Measurements from ENCODE around the gene HCN4.

The HCN4 gene

DNA sequence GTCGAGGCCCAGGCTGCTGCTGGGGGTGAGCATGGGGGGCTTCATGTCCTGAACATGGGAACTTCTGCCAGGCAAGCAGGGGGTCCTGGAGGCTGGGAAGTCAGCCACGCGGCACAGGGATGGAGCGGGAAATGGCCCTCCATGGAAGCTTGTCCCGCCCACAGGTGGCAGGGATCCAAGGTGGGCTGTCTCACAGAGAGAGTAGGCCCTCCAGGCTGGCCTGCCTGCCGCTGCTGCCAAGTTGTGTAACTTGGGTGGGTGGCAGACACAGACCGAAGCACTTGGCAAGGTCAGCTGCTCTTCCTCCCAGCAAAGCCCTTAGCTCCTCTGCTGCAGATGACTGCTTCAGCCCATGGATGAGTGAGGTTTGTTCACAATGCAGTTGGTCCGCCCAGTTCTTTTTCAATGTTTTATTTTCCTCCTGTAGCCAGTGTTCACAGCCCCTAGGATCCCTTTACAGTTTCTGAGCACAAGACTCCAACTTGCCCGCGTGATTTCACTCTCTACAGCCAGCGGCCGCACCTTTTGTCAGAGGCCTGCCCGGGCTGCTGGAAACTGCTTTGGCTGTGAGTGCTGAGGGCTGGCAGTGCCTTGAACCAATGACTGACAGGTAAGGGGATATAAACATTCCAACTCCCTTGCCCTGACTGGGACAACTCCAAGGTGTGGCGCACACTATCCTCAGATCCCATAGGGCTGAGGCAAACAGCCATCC lies 26.7 kb downstream of the HCN4 start:
- DNase-seq = no peak

DNA sequence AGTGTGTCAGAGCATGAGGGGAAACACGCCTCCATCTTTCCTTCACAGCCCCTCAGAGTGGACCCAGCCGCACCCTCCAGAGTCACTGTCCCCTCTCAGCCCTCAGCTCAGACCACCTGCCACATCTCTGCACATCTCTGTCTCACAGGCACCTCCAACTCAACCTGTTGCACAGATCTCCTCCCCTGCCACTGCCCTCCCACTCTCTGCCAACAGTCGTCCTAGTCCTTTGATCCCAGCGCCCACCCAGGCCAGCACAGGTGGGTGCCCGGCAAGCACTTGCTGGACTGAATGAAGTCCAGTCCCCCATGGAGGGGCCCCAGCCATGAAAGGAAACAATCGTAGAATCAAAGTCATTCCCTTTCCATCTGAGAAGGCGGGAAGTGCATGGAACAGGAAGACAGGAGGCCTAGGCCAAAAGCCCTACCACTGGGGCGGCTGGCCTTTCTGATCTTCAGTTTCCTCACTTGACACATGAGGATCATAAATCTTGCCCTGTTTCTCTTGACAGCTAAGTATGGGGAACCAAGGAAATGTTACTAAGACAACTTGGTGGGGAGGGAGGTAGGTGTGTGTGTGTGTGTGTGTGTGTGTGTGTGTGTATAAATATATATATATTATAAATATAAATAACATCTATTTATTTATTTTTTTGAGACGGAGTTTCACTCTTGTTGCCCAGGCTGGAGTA lies 28.1 kb downstream of the HCN4 start:
- no peak for DNase-seq

DNA sequence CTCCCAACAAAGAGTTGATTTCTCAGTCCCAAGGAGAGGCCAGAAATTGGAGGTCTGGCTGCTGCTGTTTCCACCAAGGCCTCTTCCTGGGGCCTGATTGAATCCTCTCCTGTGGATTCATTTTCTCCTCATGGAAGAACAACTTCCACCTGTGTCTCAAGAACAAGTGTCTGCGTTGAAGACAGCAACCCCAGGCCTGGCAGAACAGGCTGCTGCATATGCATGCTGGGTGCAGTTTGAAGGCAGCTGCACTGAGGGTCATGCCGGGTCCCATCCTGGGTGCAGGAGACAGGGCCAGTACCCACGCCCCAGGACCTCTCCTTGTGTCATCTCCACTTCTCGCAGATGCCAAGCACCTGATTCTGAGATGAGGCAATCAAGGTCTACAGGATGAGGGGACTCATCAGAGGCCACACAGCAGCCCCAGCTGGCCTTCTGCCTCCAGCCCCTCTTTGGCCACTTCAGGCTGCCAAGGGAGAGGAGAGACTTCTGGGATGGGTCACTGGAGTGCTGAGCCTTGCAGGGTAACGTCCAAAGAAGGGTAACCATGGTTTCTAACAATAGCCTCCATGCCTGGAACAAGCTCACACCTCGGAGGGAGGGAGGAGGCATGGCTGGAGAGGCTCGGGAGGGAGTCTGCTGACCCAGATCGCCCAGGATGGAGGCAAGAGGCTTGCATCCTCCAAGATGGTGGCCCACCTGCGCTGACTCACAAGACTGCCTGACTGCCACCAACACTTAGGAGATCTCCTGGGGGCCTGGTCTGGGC lies 30.0 kb downstream of the HCN4 start:
- DNase-seq = no peak

DNA sequence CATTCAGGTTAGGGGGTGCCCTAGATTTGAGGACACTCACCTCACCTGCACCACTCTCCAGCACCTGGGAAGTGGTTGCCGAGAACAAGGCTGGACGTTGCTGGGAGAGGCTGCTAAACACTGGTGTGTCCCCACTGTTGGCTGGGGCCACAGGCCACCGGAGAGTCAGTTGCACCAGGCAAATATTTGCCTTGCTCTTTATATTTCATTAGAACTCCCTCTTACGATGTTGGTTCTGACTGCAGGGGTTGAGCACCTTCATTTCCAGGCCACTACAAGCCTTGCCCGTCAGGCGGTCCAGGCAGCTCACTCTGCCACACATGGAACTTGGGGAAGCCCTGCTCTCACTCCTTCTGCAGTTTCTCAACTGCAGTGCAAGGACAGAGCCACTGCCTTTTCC lies 30.7 kb downstream of the HCN4 start:
- DNase-seq = no peak

DNA sequence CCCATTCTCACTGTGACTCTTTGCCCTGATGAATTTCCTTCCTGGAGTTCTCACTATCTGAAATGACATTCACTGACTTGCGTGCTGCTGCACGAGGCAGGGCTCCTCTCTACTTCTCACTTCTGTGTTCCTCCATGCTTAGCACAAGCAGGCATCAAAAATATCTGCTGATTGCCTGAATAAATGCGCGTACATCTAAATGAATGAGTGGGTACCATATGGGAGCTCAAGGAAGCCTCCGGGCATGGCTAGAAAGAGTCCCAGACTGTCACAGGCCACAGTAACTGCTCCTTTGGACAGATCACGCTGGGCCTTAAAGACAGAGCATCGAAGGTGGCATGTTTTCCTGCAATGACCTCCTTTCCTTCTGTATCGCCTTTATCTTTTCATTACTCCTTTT lies 31.6 kb downstream of the HCN4 start:
- no peak for DNase-seq

DNA sequence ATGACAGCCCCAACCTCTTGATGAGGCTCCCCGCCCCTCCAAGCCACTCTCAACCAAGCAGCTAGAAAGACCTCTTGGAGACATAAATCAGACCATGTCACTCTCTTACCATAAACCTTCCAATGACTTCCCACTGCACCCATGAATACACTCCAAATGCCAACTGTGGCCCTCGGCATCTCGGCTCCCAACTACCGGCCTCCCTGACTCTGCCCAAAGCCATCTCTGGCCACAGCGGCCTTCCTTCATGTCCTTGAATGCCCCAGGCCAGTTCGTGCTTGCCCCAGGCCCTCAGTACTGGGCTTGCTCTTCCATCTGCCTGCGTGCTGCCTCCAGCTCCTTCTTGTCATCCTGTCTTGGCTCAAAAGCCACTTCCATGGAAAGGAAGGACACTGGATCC lies 32.0 kb downstream of the HCN4 start:
- DNase-seq = no peak

DNA sequence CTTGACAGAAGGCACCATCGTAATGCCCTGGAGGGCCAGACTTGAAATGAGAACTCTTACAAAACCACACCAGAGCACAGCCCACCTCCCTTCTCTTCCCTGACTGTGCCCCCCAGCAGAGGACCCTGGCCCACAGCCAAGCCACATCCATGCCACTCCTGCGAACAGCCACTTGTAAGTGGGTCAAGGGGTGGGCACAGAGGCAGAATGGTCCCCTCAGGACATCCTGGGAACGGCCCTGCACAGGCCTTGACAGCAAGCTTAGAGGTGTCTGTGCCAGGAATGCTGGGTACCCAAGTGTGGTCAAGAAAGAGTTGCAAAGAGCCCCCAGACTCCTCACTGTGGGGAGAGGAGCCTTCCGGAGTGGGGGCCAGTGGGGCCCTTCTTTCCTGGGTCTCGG lies 33.3 kb downstream of the HCN4 start:
- DNase-seq = no peak

DNA sequence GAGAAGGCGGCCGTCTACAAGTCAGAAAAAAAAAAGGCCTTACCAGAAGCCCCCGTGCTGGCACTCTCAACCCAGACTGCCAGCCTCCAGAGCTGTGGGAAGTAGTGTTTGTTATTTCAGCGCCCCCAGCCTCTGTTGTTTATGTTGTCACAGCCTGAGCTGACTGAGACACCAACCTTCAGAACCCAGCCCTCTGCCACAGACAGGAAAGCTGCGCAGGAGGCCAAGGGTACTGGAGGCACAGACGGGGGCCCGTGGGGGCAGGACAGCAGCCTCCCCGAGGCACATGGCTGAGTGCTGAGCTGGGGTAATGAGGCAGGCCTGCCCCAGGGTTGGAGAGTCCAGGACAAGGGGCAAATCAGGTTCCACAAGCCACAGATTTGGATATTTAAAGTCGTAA lies 33.7 kb downstream of the HCN4 start:
- DNase-seq = no peak

DNA sequence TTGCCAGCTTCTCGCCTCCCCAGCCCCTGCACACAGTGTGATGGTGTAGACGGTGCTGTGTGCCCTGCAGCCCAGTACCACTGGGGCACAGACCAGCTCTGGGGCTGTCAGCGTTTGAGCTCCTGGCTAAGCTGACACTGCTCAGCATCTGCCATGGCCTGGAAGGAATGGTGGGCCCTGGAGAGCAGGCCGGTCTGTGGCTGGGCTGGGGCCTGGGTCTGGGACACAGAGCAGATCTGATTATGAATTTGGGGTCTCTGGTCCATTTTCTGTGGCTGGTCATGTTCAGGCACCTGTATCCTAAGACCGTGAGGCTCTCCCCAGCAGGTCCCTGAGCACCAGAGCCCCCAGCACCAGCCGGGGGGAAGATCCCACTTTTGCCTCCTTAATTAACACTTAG lies 34.7 kb downstream of the HCN4 start:
- no peak for DNase-seq

DNA sequence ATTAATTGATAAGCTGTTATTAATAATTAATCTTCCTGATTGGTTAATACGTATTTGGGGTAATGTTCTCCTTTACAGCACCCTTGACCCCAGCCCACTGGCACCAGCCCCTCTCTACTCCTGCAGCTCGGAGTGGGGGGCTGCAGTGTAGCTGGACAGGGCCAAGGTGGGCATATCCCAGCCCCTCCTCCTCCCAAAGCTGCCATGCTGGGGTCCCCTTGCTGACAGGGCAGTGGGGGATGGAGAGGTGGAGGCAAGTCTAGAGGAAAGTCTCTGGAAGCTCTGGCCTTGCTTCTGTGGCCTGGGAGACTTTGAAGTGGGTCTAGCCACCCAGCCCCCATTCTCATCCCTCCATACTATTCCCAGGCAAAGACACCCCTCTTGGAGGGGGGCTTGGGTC lies 35.8 kb downstream of the HCN4 start:
- DNase-seq = no peak

DNA sequence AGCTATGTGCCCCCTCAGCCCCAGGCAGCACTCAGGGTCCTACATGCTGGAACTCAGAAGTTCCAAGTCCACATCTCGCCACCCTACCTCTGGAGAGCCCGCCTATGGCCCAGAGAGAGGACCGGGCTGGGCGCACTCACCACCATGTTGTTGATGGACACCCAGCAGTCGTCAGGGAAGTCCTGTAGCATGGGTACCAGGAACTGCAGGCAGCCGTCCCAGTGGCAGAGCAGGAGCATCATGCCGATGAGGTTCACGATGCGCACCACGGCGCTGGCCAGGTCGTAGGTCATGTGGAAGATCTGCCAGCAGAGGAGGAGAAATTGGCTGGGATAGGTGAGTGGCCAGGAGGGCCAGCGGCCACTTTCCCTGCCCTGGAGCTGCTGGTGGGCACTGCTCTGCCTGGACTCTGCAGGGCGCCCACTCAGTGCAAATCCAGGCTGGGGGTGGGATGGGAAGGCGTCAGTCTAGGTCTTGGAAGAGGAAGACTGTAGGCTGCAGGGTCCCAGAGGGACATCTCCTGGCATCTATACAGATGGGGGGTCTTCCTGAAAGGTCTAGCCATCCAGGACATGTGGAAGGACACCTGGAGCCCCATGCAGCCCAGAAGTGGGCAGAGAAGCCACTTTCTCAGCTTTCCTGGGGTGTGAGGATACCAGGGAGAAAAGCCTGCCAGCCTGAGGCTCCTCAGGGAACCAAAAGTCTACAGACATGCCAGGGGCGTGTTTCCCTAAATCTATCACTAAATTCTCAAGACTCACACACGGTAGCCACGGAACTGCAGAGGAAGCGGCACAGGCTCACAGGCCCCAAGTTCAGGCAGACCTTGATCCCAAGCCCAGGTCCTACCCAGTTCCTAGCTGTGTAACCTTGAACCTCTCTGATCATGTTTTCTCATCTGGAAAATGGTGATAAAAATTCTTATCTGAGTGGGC lies 36.5 kb downstream of the HCN4 start:
- no peak for DNase-seq

DNA sequence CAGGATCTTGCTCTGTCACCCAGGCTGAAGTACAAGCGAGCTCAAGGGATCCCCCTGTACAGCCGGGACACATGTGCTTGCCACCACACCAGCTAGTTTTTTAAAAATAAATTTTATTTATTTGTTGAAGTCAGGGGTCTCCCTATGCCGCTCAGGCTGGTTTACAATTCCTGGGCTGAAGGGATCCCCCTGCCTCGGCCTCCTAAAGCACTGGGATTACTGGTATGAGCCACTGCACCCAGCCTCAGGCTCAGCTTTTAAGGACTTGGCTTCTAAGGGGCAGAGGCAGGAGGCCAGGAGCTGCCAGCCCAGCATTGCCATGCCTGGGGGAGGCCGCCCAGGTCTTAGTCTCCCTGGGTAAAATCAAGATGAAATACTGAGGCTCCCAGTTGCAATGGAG lies 37.3 kb downstream of the HCN4 start:
- DNase-seq = no peak

DNA sequence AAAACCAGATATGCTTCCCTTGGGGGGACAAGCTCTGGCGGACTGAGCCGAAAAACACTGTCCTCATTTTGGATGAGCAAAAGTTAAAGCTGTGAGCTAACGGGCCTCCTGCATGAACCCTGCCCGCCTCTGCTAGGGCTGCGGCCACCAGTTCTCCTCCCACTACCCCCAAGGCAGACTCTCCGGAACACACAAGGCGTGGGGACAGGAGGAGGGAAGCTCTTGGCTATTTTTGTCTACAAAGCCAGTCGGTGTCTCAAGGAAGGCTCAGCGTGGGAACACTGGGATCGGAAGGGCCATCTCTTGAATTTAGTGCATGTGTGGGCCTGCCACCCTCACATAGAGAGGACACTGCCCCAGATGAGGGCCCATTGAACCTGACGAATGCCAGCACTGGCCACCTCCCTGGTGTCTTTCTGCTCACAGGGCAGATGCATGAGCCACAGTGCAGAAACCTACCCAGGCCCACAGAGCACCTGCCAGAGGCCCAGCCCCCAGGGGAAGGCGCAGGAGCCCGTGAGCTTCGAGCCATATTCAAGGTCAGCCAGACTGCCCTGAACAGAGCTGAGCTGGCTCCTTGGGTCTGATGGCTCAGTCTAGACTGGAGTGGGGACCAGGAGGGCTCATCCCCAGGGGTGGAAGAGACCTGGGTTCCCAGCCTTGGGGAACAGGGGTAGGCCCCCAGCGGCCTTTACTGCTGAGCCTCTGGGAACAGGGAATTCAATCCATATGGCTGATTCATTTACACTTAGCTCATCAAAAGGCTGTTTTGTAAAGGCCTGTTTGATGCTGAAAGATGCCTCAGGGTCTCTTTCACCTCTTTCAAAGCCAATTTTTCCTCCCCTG lies 38.3 kb downstream of the HCN4 start:
- DNase-seq = no peak

DNA sequence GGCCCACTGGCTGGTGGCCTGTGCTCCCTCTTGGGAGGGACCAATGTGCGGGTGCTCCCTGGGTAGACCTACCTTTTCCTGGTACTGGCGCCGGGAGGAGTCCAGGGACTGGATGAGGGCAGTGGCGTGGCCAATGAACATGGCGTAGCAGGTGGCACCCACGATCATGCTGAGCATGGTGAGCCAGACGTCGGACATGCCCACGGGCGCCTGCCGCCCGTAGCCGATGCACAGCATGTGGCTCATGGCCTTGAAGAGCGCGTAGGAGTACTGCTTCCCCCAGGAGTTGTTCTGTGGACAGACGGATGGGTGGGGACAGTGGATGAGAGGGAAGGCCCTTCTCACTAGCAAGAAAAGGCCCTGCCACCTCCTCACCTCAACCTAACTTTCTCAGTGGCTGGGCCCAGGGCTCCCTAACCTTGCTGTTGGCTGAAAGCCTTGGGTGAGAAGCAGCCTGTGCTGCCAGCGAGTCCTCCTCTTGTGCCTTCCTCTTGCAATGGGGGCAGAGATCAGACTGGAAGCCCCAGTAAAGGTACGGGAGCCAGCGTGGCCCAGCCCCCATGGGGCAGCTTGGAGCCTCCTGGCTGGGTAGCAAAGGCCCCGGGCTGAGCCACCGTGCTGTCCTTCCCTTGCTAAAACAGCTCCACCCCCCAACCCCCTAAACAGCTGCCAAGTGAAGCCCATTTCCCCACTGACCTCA lies 39.1 kb downstream of the HCN4 start:
- no peak for DNase-seq

DNA sequence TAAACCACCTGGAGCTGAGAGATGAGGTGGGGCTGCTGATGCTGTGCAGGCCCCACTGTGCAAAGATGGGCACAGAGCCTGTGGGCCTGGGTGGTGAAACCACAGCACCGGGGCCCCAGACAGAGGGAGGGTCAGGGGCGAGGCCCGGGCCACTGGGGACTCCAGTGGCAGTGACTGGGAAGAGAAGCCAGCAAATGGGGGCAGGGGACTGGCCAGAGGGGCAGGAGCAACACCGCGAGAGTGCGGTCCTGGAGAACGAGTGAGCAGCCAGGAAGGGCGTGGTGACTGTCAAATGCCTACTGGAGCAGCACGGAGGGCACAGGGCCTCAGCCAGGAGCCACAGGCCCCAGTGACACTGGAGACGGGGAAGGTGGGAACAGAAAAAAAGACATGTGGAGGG lies 39.8 kb downstream of the HCN4 start:
- no peak for DNase-seq

DNA sequence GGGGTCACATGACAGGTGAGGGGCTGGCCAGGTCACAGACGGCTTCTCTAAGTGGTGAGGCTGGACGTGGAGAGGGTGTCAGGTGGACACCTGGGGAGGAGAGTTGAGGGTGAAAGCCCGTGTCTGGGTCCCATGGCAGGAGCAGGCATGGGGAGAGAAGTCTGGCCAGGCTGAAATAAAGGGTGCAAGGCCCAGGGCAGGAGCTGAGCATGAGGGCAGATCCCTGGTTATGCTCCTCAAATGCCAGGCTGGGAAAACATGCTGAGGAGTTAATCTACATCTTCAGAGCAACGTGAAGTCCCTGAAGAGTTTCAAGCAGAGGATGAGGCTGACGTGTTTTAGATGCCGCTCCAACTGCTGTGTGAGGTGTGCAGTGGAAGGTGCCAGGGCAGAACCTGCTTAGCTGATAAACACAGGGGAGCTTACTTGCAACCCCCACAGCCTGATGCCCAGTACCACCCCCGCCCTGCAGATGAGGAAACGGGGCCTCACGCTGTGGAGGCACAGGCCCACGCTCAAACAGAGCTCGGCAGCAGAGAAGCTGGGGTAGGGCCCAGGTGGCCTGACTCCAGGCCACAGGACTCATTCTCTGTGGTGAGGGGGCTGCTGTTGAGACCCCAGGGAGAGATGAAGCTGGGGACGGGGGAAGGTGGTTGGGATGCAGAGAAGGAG lies 40.5 kb downstream of the HCN4 start:
- DNase-seq = no peak

DNA sequence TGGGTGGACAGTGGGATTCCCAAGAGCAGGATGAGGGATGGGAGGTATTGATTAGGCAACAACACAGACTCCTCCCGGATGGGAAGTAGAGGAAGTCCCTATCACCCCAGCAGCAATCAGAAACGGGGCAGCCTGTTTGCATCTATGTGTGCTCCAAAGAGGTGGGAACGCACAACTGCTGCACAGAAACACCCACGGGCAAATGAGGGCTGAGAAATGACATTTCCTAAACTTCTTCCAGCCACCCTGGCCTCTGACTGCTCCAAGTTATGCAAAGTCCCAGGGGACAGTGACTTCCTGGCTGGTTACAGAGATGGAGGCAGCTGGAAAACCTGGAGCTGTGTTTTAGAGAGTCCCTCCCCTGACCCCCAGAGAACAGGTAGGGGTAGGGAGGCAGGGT lies 42.6 kb downstream of the HCN4 start:
- DNase-seq = no peak

DNA sequence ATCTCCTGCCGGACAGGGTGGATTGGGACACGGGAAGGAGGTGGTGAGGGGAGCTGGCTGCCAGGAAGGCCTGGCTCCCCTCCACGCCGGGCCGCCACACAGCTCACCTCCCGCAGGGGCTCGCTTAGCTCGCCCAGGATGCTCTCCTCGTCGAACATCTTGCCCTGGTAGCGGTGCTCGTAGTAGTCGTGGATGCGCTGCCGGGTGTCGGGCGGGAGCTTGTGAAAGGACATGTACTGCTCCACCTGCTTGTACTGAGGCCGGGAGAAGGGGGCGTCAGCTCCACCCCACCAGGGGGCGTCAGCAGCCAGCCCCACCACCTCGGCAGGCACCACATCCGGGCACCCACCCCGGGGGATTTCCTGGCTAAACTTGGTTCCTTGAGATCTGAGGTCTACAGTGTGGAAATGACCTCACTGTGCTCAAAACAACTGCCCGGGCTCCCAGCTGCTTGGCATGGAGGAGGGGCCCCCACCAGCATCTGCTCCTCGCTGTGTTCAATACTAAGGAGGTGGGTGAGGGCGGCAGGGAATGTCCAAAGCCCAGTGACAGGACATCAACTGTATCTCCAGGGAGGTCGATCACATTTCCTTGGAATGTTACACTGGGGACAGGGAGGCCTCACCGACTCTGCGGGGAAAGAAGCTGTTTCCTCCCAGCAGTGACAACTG lies 43.4 kb downstream of the HCN4 start:
- DNase-seq = no peak

DNA sequence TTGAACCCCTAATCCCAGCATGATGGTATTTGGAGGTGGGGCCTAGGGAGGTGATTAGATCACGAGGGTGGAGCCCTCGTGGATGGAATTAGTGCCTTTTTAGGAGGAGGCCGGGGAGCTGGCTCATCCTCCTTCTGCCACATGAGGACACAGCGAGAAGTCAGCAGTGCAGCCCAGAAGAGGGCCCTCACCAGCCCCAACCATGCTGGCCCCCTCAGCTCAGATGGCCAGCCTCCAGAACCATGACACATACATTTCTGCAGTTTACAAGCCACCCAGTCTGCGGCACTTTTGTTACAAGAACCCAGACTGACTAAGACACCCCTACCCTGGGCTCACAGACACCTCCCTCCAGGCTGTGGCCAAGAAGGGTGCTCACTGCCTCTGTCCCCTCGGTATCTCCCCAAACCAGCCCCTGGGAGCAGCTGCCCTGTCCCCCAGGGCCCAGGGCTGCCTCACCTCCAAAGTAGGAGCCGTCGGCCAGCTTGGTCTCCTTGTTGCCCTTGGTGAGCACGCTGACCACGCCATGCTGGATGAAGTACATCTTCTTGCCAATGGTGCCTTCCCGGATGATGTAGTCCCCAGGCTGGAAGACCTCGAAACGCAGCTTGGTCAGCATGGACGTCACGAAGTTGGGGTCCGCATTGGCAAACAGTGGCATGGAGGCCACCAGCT lies 44.1 kb downstream of the HCN4 start:
- no peak for DNase-seq

DNA sequence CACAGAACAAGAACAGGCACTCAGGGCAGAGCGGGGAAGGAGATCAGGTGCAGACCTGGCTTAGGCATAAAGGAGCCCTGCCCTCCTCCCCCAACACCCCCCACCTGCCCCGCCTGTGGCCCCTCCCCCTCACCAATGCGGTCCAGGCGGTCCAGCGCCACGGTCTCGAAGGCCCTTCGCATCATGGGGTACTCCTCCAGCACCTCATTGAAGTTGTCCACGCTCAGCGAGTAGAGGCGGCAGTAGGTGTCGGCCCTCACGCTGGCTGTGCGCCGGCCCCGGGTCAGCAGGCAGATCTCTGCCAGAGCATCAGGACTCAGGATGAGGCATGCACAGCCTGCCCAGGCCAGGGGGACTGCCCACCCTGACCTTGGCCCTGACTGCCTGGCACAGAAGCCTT lies 44.8 kb downstream of the HCN4 start:
- DNase-seq = no peak

All from stimulated activated CD4-positive, alpha-beta T cell treated with anti-CD3 and anti-CD28 coated beads, Interleukin-12 subunit alpha, Interleukin-12 subunit beta, amount 100 ng/mL, for 4 hours (primary cell).